ENCODE data around the gene SREBF1.

GRCh38 chr17:17781591-17782496 is 54.9 kb downstream of the SREBF1 start:
- TF ChIP-seq CTCF (IDR thresholded peaks at IDR 0.05) = no peak
- no peak for TF ChIP-seq POLR2A (IDR thresholded peaks at IDR 0.05)
